GM19035 (cell line): ENCODE results near the gene SLC37A2.
"Not testable (repeated sequence)": the region's sequence is repeated elsewhere in the genome, so short reads cannot be mapped to it uniquely, and the experiment has no call there.

Experiments used
- ATAC-seq: cut with Tn5 transposase; IDR thresholded peaks from one replicate; pipeline ENCODE4 v1.9.1; 2021; ENCODE audit not compliant: unreplicated experiment

SLC37A2 gene

GRCh38 chr11:125062931-125063428 is at the start of gene SLC37A2:
Gene SLC37A2 (plus strand): TSS chr11:125063305. CDS start chr11:125063368, 63 bp downstream.
- peak; percentile 95 for ATAC-seq

- ATAC-seq: no peak
These were observed 46.7 kb upstream of the SLC37A2 start for GRCh38 chr11:125016413-125016812.

GRCh38 chr11:125020342-125020741 is 42.8 kb upstream of the SLC37A2 start:
- ATAC-seq: no peak

GRCh38 chr11:125022551-125022950 is 40.6 kb upstream of the SLC37A2 start:
- ATAC-seq: no peak

- no peak for ATAC-seq
These were observed 37.1 kb upstream of the SLC37A2 start for GRCh38 chr11:125025968-125026367.

GRCh38 chr11:125029431-125029830 is 33.7 kb upstream of the SLC37A2 start:
- ATAC-seq: not testable (repeated sequence)

- ATAC-seq: no peak
These were observed 26.2 kb upstream of the SLC37A2 start for GRCh38 chr11:125036933-125037332.

GRCh38 chr11:125049164-125049792 is 13.8 kb upstream of the SLC37A2 start:
- no peak for ATAC-seq

GRCh38 chr11:125052047-125052446 is 11.1 kb upstream of the SLC37A2 start:
- ATAC-seq: no peak

- ATAC-seq: no peak
These were observed 9.9 kb upstream of the SLC37A2 start for GRCh38 chr11:125053167-125053566.

GRCh38 chr11:125055107-125055715 is 7.9 kb upstream of the SLC37A2 start:
- ATAC-seq: no peak

GRCh38 chr11:125056111-125056510 is 7.0 kb upstream of the SLC37A2 start:
- ATAC-seq: not testable (repeated sequence)

GRCh38 chr11:125056931-125057692 is 6.0 kb upstream of the SLC37A2 start:
- ATAC-seq: no peak

- ATAC-seq: no peak
These were observed 5.5 kb upstream of the SLC37A2 start for GRCh38 chr11:125057693-125058016.

- ATAC-seq: no peak
These were observed 1.8 kb upstream of the SLC37A2 start for GRCh38 chr11:125061281-125061680.

GRCh38 chr11:125062218-125062930 is 731 bp upstream of the SLC37A2 start:
- ATAC-seq: peak; percentile 10

- ATAC-seq: peak; percentile 24
These were observed 431 bp downstream of the SLC37A2 start for GRCh38 chr11:125063429-125064043.

- no peak for ATAC-seq
These were observed 965 bp downstream of the SLC37A2 start for GRCh38 chr11:125064070-125064469.

- no peak for ATAC-seq
These were observed 5.3 kb downstream of the SLC37A2 start for GRCh38 chr11:125068368-125068767.

- no peak for ATAC-seq
These were observed 5.9 kb downstream of the SLC37A2 start for GRCh38 chr11:125069008-125069407.

GRCh38 chr11:125069796-125070195 is 6.7 kb downstream of the SLC37A2 start:
- ATAC-seq: no peak
